ENCODE results near the gene SYTL2.
"Not testable (repeated sequence)": the region's sequence is repeated elsewhere in the genome, so short reads cannot be mapped to it uniquely, and the experiment has no call there.

The SYTL2 gene

GRCh38 chr11:85679576-85679975 lies 131.4 kb downstream of the SYTL2 start:
- DNase-seq (ENCODE audit: low read depth) = no peak
- no peak for TF ChIP-seq CTCF (IDR thresholded peaks at IDR 0.05; ENCODE audit: low read depth, low read length, missing control alignments)
- H3K4me3 ChIP-seq (ENCODE audit: low read depth, low read length) = no peak overlapping the region
- in situ Hi-C loops (cut with HindIII; ENCODE audit: low sequenced_read_pairs) = no loop called here

GRCh38 chr11:85673393-85673792 lies 137.5 kb downstream of the SYTL2 start:
- no peak for DNase-seq (ENCODE audit: low read depth)
- in situ Hi-C loops (cut with HindIII; ENCODE audit: low sequenced_read_pairs) = no loop called here
- TF ChIP-seq CTCF (IDR thresholded peaks at IDR 0.05; ENCODE audit: low read depth, low read length, missing control alignments) = no peak
- no peak overlapping the region for H3K4me3 ChIP-seq (ENCODE audit: low read depth, low read length)

GRCh38 chr11:85672105-85672902 lies 138.6 kb downstream of the SYTL2 start:
- no peak for DNase-seq (ENCODE audit: low read depth)
- in situ Hi-C loops (cut with HindIII; ENCODE audit: low sequenced_read_pairs) = no loop called here

GRCh38 chr11:85670949-85671663 lies 139.8 kb downstream of the SYTL2 start:
- DNase-seq (ENCODE audit: low read depth); in situ Hi-C loops (cut with HindIII; ENCODE audit: low sequenced_read_pairs); H3K4me3 ChIP-seq (ENCODE audit: low read depth, low read length): not testable (repeated sequence)

More at GRCh38 chr11:85672105-85672902, 138.6 kb downstream of the SYTL2 start:
- no peak overlapping the region for H3K4me3 ChIP-seq (ENCODE audit: low read depth, low read length)
- no peak for TF ChIP-seq CTCF (IDR thresholded peaks at IDR 0.05; ENCODE audit: low read depth, low read length, missing control alignments)

GRCh38 chr11:85668157-85668556 lies 142.8 kb downstream of the SYTL2 start:
- no peak overlapping the region for H3K4me3 ChIP-seq (ENCODE audit: low read depth, low read length)
- in situ Hi-C loops (cut with HindIII; ENCODE audit: low sequenced_read_pairs) = no loop called here
- TF ChIP-seq CTCF (IDR thresholded peaks at IDR 0.05; ENCODE audit: low read depth, low read length, missing control alignments) = no peak
- no peak for DNase-seq (ENCODE audit: low read depth)

- DNase-seq (ENCODE audit: low read depth) = no peak
- in situ Hi-C loops (cut with HindIII; ENCODE audit: low sequenced_read_pairs) = no loop called here
- TF ChIP-seq CTCF (IDR thresholded peaks at IDR 0.05; ENCODE audit: low read depth, low read length, missing control alignments) = no peak
- H3K4me3 ChIP-seq (ENCODE audit: low read depth, low read length) = no peak overlapping the region
These were observed 144.3 kb downstream of the SYTL2 start for GRCh38 chr11:85666687-85667086.

GRCh38 chr11:85665733-85666132 lies 145.2 kb downstream of the SYTL2 start:
- in situ Hi-C loops (cut with HindIII; ENCODE audit: low sequenced_read_pairs) = no loop called here
- no peak overlapping the region for H3K4me3 ChIP-seq (ENCODE audit: low read depth, low read length)
- no peak for DNase-seq (ENCODE audit: low read depth)
- no peak for TF ChIP-seq CTCF (IDR thresholded peaks at IDR 0.05; ENCODE audit: low read depth, low read length, missing control alignments)

Measured in astrocyte of the cerebellum (primary cell).